ENCODE measurements around the gene WWOX.

Gene WWOX

DNA sequence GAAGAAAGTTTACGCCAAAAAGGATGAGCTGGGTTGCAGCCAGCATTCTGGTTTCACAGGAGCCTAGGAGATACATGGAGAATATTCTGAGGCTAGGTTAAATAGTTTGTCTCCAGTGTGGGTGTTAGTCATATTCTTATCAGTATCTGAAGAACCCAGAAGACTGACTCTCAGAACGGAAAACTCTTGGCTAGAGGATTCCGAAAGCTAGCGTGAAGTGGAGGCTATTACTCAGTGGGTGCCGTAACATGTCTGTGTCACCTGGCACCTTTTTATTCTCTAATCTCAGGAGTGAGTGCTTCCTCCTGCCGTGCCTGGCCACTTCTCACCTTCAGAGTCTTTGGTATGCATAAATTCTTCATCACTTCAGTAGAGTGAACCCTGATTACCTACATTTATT lies 199.5 kb downstream of the WWOX start:
- no peak for DNase-seq (ENCODE audit: low read depth in 2 of 2)

DNA sequence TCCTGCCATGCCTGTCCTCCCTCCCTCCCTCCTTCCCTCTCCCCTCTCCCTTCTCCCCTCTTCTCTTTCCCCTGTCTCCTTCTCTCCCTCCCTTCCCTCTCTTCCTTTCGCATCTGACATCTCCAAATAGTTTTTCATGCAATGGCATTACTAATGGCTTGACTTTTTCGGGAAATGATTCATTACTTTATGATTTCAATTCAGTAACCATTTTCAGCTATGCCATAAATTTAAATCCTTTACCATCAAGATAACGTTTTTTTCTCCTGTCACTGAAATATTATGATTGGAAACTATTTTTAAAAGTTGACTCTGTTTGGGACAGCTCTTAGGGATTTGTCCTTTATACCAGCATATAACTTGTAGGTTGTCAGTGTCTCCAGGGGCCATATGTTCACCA lies 201.0 kb downstream of the WWOX start:
- DNase-seq (ENCODE audit: low read depth in 2 of 2) = no peak

DNA sequence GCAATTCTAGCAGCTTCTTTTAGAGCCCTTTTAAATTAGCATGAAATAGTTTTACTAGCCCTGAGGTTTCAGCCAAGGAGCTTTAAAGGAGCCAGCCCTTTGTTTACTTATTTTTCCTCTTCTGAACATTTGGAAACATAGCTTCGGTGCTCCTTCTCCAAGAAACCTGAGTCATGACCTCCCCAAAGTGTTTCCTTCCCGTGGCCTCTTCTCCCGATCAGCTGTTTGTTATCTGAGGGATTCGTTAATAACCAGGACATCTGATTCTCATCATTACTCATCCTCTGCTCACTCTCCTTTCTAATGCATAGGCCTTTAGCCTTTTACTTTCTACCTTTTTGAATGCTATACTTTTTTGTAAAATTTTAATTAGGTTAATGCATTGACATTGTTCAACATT lies 204.5 kb downstream of the WWOX start:
- DNase-seq (ENCODE audit: low read depth in 2 of 2) = peak in 1 of 2 experiments; percentile 11

DNA sequence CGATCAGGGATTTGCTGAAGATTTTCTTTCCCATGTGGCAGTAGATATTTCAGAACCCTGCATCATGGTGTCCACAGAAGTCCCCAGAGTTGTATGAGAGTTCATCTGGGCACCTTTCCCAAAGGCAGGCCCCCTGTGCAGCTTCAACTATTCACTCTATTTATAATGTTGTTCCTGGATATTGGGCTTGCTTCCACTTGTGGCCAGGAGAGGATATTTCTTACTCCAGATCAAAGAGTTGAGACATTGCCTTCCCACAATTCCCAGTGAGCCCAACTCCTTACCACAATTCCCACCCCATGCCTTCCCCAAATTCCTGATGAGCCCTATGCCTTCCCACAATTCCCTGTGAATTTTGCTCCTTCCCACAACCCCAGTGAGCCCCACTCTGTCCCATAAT lies 206.9 kb downstream of the WWOX start:
- DNase-seq (ENCODE audit: low read depth in 2 of 2) = peak in 1 of 2 experiments; percentile 3

DNA sequence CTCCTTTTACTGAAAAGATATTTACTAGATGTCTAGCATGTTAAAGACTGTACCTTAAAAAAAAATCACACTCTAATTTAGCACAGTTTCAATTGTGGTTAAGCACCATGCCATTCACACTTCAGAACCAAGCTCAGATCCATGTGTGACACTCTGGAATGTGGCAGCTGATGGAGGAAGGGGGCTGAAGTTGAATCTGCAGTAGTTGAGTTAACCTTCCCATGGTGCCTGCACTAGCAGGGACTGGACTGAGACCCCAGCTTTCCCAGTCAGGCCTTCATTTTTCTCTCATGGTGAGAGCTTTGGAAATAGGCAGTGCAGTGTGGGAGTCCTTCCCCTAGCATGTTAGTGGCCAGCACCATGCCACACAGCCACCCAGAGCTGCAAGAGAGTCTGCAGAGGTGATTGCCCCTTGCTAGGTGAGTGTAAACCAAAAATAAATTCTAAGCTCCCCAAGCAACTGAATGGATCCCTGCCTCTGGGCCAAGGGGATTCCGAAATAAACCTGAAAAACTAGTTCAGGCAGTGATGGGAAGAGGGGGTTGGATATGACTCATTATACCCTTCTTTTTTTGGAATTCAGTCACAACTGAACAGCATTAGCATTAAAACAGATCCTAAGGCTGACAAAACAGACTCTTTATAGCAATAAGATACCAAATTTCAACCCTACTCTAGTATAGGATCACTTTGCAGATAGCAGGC lies 208.5 kb downstream of the WWOX start:
- no peak for DNase-seq (ENCODE audit: low read depth in 2 of 2)

DNA sequence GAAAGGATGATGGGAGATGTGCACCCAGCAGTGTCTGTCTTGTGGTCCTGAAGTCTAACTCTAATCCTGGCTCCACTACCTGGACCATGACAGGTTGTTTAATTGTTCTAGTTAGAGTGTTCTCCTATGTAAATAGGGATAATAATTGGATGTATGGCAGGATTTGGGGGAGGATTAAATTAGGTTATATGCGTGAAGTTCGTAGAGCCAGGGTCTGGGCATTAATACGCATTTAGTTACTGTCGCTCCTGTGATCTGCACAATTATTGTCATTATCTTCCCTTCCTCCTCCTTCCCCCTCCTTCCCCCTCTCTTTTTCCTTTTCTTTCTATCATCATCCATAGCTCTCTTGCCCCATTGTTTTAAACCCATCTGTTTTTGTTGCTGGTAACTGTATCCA lies 210.3 kb downstream of the WWOX start:
- no peak for DNase-seq (ENCODE audit: low read depth in 2 of 2)

DNA sequence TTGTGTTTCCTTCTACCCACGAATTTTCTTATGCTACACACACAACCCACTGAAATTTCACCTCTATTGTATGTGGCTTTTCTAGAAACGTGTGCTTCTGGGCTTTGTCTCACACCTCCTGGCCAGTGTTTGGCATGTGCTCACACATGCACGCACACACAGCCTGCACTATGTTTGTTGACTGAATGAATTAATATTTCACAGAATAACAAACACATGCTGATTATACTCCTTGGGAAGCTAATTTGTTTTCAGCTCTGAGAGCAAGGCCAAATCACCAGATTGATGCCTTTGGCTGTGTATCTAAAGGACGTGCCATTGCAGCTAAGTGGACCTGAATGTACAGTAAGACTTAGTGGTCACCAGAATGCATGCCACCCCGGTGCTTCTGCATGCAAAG lies 210.7 kb downstream of the WWOX start:
- no peak for DNase-seq (ENCODE audit: low read depth in 2 of 2)

DNA sequence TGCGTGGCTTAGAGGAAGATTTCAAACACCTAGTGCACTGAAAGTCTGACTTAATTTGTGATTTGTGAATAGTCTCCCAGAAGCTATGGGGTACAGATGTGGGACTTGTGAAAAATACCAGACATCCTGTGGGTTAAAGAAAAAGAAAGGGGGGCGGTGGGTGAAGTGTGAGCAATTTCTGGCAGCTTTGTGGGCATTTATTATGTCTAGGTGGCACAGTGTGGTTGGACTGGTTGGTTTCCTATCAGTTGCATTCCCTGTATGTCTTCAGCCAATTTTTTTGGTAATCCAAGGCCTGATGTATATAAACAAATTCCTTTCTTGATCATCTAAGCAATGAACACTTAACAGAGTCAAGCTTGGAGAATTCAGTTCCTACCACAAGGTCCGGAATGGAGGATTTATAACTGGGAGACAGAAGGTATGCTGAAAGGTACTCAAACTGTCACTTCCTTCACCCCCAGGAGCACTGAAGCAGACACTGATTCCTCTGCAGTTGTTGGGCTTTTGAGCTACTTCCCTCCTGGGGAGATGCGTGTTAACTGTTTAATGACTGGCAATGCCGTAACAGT lies 211.6 kb downstream of the WWOX start:
- peak; percentile 56 to 62 for DNase-seq (ENCODE audit: low read depth in 2 of 2)

DNA sequence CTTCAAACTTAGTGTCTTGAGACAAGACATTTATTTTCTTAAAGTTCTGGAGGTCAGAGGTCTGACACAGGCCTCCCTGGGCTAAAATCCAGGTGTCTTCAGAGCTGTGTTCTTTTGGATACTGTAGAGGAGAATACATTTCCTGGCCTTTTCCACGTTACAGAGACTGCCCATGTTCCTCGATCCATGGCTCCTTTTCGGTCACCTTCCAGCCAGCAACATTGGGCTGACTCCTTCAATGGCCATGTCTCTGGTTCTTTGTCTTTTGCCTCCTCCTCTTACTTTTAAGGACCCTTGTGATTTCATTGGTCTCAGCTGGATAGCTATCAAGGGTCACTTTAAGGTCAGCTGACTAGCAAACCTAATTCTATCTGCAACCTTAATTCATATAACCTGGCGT lies 212.4 kb downstream of the WWOX start:
- DNase-seq (ENCODE audit: low read depth in 2 of 2) = no peak

DNA sequence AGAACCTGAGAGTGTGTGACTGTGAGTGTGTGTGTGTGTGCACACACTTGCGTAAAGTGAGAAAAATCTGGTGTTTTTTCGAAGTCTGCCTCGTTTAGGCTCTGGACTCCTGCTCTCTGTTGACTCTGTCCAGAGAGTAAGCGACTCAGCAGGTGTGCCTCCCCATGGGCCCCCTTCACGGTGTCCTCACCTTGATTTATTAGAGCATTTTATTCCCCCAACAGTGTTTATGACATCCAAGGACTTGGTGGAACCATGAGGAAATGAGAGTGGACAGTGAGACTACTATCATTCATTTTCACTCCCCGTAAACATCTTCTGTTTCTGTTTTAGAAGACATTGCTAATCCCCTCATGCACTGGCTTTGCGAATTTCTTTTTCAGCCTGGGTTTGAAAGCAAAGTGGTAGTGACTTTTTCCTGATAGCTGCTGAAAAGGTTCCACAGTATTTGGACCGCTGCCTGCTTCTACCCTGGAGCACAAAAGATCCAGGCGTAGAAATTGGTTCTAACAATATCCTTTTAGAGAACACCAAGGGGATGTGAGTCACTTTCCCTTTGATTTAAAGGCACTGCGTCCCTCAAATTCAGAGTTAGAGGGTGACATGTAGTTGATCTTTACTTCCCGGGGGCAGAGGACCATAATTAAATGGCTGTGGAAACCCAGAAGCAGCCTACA lies 218.2 kb downstream of the WWOX start:
- no peak for DNase-seq (ENCODE audit: low read depth in 2 of 2)

DNA sequence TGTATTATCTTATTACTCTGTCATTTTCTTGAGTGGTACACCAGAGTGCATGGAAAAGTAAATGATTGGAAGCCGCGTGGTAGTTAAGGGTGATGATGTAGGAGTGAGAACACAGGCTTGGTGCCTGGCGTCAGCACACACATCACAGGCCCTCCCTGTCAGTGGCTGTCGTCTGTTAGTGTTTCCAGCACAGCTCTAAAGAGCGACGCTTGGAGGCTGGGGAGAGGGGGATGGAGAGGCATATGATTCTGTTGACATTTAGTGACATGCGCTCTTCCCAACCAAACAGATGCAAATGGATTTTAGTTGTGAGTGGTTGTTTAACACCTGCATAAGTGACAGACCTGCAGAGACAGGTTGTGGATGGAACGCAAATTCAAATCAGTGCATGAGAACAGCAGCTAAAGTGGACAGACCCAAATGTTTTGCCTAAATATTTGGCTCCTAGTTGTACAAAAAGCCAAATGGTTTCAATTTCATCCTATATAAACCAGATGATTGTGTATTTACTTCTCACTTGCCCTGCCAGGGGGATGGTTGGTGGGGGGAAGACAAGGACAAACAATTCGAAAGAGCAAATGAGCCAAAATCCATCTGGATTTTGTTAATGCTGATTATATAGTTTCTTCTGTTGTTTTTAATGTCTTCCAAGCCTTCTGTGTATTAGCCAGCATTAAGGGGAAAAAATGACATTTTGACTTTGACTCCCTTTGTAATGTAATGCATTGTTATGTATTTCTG lies 222.3 kb downstream of the WWOX start:
- peak in 1 of 2 experiments; percentile 2 for DNase-seq (ENCODE audit: low read depth in 2 of 2)

DNA sequence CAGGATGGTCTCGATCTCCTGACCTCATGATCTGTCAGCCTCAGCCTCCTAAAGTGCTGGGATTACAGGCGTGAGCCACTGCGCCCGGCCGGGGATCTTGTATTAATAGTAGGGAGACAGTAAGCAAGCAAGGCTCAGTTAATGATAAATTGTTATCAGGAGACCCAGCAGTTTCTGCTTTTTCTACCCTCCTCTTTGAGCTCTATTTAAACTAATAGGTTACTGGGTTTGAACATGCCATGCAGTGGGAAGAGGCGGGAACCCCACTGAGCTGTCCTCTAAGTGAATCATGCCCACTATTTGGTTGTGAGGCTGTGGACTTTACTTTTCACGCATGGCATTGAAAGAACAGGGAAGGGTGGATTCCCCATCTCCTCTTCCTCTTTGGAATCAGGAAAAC lies 223.9 kb downstream of the WWOX start:
- DNase-seq (ENCODE audit: low read depth in 2 of 2) = no peak

DNA sequence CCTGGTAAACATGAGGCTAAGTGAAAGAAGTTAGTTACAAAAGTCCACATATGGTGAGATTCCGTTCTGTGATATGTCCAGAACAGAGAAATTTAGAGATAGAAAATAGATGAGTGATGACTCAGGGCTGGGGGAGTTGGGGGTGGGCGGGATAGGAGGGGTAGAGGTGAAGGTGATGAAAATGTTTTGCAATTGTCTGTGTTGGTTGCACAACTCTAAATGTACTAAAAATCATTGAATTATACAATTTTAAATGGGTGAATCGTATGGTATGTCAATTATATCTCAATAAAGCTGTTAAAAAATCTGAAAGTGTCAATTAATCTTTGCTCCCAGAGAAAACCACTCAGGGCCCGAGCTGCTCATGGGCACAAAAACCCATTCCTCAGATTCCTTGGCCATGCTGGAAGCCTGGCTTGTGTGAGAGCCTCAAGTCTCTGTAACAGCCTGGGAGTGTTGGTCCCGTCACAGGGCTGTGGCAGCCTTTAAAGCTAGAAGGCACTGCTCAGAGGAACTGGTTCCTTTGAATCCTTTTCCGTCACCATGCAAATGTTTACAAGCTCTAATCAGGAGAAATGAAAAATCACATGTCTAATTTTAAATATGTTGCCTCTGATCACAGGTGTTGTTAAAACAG lies 225.3 kb downstream of the WWOX start:
- peak; percentile 14 to 20 for DNase-seq (ENCODE audit: low read depth in 2 of 2)

DNA sequence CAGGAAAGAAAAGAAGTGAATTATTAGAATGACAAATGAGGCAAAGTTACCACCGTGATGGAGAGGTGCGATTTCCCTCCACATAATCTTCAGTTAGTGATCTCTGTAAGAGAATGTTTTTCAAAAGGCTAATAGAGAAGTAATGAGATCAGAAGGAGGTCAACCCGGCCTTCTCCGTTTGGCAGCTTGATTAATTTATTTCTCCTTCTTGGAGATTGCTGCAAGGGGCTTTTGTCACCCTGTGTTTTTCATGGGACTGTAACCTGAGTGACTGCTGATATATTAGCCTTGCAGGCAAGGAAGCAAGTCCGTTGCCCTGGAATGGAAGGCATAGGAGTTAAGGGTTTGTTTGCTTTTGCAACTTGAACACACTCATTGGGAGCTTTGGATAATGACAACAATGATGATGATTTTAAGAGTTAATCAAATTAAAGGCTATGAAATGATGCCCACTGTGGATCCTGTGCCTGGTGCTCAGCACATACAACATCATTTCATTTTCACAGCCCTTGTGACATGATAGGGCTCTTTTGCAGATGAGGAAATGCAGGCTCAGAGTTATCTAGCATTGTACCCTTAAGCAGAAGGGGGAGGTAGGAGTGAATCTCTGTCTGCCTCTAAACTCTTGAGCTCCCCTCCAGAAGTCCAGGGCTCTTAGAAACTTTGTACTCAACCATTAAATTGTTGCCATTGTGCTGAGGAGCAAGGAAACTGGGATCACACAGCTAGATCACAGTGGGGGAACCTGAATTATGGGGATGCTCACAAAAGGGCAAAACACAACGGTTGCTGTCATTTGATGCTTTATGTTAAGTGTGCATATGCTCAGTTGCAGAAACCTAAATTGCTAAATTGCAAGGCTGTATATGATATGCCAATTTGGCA lies 226.3 kb downstream of the WWOX start:
- no peak for DNase-seq (ENCODE audit: low read depth in 2 of 2)

DNA sequence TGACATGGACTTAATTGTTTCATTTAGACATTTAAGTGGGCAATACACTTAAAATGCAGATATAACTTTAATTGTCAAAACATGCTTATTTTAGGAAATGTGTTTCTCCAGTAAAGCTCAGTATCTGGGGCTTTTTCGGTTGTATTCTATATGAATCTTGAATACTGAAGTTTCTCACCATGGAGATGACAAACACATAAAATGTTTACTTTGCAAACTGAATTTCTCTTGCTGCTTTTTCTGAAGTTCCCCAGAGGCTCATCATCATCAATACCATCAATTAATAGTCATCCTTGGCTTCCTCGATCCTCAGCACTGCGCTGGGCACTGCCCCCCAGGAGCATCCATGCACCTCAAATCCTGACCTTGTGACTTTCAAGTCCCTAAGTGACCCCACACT lies 227.3 kb downstream of the WWOX start:
- no peak for DNase-seq (ENCODE audit: low read depth in 2 of 2)

DNA sequence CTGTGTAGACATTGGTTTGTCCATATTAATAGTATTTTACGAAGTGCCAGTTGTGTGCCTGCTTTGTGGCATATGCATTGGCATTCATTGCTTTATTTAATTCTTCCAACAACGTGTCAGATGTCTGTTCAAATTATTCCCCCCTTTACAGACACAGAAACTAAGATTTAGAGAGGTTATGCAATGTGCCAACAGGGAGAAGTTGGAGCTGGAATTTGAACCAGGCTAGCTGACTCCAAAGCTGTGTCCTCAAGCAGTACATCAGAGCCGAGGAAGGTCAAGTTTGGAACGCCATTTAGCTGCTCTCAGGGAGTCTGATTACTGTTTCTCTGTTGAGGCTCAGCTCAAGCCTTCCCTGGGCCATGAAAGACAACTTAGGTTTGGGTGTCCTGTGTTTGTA lies 232.3 kb downstream of the WWOX start:
- no peak for DNase-seq (ENCODE audit: low read depth in 2 of 2)

DNA sequence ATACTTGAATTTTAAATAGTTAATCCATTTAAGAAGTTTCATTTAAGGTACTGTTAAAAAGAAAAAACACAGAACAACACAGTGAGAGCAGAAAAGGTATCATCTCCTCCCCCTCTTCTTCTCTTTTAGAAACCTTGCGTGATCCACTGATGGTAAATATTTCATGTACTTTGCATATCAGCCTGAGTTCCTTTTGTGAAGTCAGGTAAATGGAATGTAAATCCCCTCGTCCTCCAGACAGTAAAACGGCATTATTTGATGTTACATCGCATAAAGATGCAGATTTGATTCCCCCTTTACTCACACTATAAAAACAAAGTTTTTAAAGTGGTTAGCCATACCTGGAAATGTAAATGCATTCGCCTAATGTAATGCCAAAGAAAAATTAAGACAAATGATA lies 234.4 kb downstream of the WWOX start:
- DNase-seq (ENCODE audit: low read depth in 2 of 2) = no peak

DNA sequence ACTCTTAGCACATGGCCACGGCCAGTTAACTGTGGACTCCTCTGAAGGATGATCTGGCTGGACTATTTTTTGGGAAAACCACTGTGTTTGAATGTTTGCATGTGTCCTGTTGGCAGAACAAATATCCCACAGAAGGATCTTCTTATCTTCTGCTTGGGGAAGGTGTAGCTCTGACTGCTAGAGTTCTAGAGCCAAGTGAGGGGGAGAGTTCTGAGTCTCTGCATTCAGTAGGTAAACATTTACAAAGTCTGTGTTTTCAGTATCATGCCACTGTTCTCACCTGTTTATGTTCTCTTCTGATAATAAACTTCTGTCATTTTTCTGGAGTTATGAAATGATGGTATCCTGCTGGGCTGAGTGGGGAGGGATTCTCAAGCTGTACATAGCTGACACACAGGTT lies 241.1 kb downstream of the WWOX start:
- no peak for DNase-seq (ENCODE audit: low read depth in 2 of 2)

DNA sequence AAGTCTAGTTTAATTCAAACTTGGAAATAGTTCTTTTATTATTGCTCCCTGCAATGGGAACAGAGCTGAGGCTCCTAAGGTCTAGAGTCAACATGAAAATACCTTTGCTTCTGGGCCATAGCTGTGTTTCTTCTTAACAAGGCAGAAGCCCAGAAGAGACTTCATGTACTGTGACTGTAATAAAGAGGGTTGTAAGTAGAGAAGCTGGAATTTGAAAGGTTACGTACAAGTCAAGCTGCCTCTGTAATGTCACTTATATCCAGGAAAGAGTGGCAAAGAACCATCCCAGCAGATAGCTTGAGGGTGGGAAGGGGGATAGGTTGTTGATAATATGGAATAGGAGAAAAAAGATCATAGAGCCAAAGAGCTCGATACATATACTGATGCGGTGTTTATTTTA lies 248.6 kb downstream of the WWOX start:
- no peak for DNase-seq (ENCODE audit: low read depth in 2 of 2)

DNA sequence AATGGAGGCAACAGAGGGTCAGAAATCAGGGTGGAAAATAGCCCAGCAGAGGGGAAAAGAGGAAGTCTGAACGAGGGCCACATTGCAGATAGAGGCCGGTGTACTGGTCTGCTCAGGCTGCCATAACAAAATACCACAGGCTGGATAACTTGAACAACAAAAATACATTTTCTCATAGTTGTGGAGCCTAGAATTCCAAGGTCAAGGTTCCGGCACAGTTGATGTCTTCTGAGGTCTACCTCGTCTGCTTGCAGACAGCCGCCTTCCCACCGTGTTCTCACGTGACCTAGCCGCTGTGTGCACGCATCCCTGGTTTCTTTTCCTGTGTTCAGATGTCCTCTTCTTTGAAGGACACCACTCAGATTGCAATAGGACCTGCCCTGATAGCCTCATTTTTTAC lies 249.4 kb downstream of the WWOX start:
- DNase-seq (ENCODE audit: low read depth in 2 of 2) = no peak

DNA sequence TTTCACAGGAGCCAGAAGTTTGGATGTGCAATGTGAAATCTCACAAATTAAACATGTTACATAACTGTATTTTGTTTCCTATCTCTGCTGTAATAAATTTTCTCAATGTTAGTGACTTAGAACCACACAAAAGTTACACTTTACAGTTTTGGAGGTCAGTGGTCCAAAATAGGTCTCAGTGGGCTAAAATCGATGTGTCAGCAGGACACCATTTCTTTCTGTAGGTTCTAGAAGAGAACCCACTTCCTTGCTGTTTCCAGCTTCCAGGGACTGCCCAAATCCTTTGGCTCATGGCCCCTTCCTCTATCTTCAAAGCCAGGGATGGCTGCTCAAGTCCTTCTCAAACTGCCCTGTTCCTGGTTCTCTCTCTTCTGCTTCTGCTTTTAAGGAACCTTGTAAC lies 252.7 kb downstream of the WWOX start:
- DNase-seq (ENCODE audit: low read depth in 2 of 2) = no peak
